ENCODE results near the gene CACNA2D4.

The CACNA2D4 gene

DNA sequence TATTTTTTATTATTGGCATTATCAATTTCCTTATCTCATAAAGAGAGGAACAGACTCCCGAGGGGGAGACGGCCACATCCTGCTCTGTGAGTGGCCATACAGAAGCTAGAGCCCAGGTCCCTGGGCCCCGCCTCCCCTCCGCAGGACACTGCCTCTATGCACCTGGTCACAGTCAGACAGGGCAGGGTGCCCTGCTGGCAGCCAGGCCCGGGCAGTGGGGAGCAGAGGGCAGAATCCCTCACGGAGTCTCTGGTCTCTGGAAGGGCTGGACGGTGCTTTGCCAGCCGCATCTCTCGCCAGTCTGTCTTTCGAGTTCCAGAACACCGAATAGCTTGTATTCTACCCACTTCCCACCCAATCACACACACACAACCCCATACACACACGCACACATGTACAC, 16.4 kb upstream of the CACNA2D4 start:
- DNase-seq (ENCODE audit: low spot score), result no peak

DNA sequence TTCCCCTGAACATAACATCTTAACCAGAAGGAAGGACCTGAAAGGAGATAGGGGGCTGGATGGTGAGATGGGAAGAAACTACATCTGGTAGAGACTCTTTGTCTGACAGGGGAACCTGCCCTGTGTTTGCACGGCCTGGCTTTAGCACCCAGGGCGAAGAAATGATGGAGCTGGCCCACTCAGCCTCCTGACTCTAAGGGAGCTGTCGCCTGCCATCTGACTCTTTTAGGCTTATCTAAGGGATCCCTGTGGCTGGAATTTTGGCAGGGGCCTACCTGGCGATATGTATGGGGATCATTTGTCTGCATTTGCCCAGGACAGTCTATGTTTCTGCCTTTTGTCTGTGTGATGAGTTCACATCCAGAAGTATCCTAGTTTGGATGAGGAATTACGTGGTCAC, 15.6 kb upstream of the CACNA2D4 start:
- no peak for DNase-seq (ENCODE audit: low spot score)

DNA sequence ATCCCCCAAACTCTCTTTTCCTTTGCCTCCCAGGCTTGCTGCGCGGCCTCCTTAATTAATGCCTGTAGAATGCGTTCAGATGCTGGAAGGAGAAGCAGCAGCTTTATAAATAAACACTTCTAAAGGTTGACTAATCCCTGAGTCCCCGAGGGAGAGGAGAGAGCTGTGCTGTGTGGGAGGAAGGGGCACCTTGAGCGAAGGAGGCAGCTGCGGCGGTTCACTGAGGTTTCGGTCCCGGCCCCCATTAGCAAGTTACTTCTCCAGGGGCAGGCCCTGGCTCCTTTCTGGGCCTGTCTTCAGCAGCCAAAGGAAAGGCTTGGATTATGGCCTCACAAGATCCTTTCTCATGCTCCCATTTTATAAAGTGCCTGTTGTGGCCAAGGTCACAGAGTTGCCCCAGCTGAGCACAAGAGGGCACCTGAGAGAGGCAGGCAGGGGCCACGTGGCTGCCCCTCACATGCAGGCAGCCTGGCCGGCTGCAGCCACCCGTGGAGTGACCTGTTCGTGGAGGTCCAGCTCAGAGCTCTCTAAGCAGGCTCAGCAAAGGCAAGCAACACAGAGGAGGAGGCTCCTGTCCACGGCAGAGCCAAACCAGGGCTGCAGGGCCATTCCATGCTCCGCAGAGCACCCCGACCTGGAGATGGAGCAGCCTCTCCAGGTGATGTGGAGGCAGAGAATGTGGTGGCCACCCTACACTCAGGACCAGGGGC, 15.0 kb upstream of the CACNA2D4 start:
- no peak for DNase-seq (ENCODE audit: low spot score)

DNA sequence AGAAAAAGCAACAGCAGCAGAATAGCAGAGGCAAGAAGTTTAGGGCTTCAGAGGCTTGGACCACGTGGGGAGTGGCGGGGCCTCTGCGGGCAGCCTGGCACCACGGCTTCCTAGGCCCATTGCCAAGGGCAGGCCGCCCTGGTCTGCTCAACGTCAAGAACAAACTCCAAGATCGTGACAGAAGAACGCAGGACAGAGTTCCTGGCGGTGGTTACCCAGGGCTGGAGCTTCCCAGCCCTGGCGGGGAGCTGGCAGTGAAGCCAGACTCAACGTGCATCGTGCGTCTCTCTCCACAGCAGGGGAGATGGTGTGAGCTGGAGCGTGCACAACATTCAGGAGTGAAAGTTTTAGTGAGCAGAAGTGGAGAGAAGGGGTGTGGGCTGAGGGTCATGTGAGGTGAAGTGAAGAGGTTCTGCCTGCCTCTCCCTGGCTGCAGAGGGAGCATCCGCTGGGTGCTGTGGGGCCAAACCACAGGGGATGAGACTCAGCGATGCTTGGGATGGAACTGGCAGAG, 13.9 kb upstream of the CACNA2D4 start:
- DNase-seq (ENCODE audit: low spot score), result peak; percentile 64

DNA sequence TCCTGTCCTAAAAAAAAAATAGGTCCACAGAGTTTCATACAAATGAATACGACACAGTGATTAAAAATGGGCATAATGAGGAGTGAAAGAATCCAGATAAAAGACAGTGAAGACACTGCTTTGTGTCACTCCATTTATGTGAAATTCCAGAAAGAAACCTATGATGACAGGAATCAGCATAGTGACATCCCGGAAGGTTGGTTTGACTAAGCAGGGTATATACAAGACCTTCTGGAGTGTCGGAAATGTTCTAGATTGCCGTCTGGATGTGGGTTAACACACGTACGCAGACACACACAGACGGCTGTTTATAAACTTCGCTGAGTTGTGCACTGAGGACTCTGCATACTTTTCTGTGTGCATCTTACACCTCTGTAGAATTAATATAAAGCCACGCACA, 13.2 kb upstream of the CACNA2D4 start:
- DNase-seq (ENCODE audit: low spot score), result no peak

DNA sequence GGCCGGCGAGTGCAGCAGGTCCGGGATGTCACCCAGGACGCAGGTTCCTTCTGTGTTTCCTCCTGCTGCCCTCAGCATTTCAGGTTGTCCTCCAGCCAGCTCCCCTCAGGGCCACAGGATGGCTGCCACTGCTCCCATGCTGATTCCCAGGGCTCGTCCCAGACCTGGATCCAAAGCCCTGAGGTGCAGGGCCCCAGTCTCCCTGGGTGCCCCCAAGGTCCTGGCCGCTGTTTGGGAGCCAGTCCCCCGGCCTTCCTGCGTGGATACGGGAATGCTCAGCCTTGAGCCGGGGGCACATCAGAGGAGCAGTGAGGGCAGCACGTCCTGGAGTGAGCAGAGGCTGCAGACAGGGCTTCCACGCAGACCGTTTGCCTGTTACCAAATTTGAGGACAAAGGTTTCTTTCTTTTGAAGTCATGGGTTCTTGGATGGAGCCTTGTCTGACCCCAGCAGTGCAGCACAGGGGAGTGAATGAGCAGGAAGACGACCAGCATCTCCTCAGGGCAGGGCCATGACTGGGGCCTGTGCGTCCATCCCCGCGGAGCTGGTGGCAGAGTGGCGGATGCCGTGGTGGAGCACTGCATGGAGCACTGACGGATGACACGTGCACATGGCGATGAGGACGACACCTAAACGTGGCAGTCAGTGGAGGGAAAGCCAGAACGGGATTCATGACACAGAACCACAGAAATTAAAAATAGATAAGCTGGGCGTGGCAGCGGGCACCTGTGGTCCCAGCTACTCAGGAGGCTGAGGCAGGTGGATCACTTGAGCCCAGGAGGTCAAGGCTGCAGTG, 12.5 kb upstream of the CACNA2D4 start:
- DNase-seq (ENCODE audit: low spot score), result no peak

DNA sequence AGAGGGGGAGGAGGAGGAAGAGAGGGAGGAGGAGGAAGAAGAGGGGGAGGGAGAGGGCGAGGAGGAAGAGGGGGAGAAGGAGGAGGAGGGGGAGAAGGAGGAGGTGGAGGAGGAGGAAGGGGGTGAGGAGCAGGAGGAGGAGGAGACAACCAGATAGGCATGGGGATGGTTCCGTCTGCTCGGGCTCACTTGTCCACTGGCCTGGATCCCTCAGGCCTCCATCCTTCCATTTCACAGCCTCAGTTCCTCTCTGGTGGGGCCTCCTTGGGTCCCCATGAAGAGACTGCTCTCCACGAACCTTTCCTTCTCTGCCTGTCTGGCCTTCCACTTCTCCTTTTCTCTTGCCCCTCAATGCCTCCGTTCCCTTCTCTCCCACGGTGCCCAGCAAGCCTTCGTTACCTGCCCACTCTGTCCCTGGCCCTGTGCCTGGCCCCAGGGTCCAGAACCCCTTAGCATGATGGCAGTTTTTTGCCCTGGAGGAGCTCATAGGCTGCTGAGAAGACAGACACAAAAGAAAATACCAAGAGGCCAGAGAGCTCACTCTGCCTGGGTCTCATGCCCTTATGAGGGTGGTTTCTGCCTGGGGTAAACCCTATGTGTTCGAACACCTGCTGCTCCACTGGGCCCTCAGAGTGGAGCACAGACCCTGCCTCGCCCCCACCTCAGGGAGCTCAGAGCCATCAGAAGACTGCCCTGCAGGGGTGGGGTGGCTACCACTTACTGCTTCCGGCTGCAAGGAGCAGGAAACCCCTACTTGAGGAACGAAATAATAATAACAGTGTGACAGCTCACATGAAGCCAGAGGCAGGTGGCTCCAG, 11.7 kb upstream of the CACNA2D4 start:
- DNase-seq (ENCODE audit: low spot score), result no peak

DNA sequence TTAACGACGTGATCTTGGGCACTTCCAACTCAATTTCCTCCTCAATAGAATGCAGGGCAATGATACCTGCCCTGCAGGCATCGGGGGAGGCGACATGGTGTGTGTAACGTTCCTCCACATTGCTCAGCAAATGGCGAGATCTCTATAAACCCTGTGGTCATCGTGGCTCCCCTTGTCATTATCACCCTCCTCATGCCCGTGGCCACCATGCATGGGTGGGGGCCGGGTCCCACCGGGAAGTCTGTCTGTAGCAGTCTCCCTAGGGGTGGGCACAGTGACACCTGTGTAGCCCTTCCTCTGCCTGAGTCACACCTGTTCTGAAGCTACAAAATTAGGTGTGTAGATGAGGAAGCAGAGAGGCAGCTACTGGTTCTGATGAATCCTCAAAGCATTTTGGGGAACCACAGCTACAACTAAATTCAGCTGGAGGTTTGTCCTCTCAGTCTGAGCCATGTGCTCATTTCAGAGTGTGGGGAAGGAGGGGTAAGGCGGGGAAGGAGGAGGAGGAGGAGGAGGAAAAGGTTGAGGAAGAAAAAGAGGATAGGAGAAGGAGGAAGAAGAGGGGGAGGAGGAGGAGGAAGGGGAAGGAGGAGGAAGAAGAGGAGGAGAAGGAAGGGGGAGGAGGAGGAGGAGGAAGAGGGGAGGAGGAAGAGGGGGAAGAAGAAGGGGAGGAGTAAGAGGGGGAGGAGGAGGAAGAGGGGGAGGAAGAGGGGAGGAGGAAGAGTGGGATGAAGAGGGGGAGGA, 11.0 kb upstream of the CACNA2D4 start:
- DNase-seq (ENCODE audit: low spot score), result no peak

DNA sequence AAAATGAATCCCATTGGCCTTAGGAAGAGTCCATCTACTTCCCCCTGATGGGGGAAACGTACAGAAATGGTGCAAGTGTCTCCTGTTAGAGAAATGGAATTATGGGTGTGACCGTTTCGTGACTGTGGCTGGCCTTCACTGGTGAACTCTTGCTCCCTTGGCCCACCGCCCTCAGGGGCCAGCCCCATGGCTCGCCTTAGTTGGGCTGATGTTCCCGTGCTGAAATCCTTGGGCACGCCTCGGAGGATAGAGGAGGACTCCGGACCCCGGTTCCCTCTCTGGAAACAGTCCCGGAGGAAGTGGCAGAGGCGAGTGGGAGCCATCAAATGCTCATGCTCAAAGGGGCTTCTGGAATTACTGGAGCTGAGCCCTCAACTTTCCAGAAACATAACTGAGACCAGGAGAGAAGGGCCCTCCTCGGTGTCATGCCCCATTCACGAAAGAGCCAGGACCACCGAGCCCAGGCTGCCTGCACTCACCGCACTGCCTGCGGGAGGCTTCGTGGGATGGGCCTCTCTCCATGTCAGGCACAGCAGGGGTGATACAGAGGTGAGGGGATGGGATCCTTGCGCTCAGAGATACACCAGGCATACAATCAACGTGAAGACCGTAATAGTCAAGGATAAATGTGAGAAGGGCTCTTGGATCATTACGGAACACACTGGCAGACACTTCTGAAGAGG, 10.1 kb upstream of the CACNA2D4 start:
- no peak for DNase-seq (ENCODE audit: low spot score)

DNA sequence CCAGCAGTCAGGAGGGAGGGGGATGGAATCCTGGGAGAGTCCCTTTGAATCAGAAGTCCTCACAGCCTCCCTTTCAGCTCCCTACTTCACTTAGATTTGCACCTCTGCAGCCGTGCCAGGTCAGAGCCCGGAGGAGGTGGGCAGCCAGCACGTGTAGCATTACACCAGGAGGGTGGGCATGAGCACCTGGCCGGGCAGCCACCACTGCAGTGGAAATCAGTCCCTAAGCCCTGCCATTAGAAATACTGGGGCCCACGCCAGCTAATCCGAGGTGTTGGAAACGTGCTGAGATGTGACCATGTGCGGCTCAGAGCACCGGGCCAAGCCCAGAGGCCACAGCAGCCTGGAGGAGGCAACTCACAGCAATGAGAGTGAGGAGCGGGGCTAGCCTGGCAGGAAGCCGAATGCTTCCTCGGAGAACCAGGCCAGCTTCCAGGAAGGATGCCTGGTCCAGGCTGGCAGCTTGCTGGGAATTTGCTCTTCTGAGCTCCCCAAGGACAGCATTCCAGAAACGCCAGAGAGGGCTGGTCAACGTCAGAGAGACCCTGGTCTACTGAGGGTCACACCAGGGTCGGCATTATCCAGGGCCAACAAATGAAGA, 9.4 kb upstream of the CACNA2D4 start:
- no peak for DNase-seq (ENCODE audit: low spot score)

DNA sequence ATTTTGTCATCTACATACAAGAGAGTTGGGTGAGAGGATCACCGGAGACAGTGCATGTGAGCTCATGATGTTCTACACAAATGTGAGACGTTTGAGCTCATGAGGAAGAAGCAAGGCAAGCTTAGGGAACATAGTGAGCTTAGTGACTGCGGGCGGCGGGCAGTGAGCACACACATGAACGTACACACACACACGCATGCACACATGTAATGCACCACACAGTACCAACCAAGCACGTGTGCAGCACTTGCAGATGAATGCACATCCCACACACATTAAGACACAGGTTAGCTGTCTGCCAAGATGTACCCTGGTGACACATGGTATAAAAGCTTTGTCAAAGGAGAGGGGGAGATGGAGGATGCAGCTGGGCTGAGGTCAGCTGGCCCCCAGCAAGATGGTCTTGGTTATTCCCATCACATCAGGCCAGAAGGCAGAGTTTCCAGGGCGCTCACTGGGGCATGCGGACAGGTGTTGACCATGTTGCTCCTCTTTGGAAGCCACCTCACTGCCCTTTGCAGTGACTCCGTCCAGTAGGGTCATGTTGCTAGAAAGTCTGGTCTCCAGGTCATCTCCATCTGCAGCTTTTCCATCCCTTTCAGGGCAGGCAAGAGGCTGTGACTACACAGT, 8.7 kb upstream of the CACNA2D4 start:
- no peak for DNase-seq (ENCODE audit: low spot score)

DNA sequence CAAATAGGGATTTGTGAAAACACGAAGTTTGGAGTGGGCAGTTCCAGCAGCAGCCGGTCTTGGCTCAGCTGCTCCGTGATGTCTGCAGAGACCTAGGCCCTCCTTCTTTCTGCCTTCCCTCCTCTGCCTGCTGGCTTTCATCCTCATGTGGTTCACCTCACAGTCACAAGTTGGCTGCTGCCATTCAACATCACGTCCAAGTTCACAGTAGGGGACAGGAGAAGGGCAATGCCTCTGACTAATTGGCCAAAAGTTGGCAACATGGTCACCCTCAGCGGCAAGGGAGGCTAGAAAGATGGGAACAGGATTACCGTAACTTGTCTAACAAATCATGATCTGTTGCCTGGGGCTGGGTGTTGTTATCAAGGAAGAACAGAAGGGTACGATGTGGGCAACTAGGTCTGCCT, 7.8 kb upstream of the CACNA2D4 start:
- no peak for DNase-seq (ENCODE audit: low spot score)

DNA sequence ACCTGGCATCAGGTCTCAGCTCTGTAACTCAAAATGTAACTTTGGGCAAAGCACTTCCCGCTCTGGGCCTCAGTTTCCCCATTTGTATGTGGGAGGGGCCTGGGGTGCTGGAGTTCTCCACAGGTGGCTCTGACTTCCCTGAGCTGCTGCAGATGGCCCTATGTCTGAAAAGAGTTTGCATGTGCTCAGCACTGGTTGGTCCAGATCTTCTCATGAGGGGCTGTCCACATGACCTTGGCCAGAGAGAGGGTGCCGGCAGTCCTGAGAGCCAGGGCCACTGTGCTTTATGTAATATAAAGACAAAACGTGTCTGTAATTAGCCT, 7.2 kb upstream of the CACNA2D4 start:
- no peak for DNase-seq (ENCODE audit: low spot score)

DNA sequence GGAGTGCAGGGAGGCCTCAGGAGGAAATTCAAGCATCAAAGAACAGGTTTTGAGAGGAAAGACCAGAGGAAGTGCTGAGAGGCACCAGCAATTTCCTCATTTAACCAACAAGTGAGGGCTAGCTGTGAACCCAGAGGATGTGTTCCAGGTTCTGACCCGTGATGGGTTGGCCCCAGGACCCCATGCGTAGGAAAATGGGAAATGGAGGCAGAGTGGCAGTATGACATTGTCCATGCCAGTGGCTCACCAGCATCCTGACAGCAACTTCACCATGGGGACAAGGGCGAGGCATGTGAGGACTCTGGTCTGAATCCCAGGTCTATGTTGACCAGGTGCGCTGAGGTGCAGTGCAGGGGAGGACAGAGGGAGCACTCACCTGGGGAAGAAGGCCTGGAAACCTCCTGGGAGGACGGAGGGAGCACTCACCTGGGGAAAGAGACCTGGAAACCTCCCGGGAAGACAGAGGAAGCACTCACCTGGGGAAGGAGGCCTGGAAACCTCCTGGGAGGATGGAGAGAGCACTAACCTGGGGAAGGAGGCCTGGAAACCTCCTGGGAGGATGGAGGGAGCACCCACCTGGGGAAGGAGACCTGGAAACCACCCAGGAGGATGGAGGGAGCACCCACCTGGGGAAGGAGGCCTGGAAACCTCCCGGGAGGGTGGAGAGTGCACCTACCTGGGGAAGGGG, 6.7 kb upstream of the CACNA2D4 start:
- no peak for DNase-seq (ENCODE audit: low spot score)

DNA sequence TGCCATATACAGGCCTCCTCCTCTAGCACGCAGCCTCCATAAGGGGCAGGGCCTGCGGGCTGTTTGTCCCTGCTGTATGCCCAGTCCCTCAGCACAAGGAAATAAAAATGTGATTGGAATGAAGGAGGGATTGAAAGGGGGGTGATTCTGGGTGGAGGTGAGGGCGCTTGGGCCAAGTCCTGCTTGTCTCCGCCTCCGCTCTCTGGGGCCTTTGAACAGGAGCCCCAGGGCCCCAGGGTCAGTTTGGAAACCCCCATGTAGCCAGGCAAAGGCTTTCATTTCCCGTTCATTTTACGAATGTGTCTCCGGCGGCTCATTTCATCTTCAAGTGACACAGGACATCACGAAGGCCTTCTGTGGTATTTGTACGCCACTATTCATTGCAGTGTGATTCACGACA, 4.5 kb upstream of the CACNA2D4 start:
- DNase-seq (ENCODE audit: low spot score), result no peak

DNA sequence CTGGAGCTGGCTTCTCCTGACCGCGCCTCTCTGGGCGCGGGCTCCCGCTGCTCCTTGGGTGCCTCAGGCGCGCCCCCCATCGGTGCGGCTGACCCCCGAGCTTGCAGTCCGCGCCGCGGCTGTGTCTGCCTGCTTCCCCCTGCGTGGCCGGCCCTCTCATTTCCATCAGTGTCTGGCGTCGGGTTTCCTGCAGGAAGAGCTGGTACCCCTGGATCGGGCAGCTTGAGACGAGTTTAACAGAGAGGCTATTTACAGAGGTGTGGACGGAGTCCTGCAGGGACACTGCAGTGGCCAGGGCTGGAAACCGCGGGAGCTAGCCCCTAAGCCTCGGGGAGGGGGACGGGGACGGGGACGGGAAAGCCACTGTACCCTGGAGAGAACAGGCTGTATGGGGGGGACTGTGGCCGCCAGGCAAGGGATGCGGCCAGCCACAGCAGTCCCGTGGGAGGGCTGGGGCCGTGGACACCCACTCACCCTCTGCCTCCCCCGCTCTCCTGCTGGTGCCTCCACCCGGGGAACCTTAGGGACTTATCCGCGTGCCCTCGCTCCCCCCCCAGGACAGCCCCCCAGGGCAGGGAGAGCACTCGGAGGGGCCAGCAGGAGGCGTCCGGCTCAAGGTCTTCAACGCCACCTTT, 3.7 kb upstream of the CACNA2D4 start:
- no peak for DNase-seq (ENCODE audit: low spot score)

DNA sequence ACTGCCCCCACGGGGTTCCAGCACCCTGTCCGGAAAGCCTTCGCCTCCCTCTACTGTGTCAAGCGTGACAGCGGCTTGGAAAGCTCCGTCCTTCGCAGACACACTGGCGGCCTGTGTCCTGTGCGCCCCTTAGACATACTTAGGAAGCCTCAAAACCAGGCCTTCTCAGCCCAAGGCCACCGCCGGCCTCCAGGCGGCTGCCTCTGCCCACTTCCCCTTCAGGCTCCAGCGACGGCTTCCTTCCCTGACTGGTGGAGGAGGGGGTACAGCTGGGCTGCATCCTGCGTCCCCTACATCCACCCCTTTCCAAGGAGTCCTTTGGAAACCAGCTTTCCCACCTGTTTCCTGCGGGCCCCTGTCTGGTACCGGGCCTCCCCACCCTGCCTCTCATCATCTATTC, 2.5 kb upstream of the CACNA2D4 start:
- DNase-seq (ENCODE audit: low spot score), result no peak

DNA sequence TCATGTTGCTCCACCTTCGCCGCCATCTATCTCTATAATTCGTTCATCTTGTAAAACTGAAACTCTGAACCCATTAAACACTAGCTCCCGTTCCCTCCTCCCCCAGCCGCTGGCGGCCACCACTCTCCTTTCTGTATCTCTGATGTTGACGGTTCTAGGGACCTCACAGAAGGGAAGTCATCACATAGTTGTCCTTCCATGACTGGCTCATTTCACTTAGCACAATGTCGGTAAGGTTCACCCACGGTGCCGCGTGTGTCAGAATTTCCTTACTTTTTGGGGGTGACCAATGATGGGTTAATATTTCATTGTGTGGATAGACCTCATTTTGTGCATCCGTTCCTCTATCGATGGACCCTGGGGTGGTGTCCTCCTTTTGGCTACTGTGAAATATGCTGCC, 2.0 kb upstream of the CACNA2D4 start:
- DNase-seq (ENCODE audit: low spot score), result no peak

DNA sequence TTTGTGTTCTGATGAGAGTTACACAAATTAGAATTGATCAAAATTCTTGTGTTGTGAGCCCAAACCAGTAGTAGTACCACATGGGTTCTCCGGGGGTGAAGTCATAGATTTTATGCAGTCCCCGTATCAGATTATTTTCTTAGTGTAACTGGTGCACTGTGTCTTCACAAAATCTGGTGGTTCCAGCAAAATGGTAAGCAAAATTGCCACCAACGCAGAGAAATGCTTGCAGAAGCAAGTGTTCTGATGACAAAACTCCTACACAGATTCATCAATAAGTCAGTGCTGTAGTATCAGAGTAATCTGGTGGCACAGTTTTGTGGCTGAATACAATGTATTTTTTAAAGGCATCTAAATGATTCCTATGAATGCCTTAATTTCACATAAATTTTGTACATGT, 1.3 kb upstream of the CACNA2D4 start:
- no peak for DNase-seq (ENCODE audit: low spot score)

DNA sequence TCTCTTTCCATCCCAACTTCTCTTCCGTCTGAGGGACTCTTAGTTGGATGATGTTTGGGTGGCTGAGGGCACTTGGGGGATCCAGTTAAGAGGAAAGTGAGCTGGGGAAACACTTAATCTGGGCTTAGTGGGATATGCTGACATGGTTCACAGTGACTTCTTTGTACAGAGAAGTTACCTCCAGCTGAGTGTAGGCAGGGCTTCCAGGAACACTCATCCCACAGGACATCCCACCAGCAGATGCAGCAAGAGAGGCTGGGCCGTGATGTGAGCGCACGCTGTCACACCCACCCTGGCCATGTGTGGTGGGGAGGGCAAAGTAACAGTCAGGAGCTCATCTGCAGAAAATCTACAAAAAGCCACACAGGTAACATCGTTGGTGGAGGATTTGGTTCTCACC, 832 bp upstream of the CACNA2D4 start:
- DNase-seq (ENCODE audit: low spot score), result no peak
